ENCODE results near the gene RTL1. TPM values are rescaled to one million over a fixed set of nuclear protein-coding genes. Genes with fewer than 3 reads are reported as not detected.
A peak's percentile ranks its signal among the peaks of the same experiment; 100 is the strongest.

The RTL1 gene
- total and polyA plus RNA-seq, 11 donors: not detected

DNA sequence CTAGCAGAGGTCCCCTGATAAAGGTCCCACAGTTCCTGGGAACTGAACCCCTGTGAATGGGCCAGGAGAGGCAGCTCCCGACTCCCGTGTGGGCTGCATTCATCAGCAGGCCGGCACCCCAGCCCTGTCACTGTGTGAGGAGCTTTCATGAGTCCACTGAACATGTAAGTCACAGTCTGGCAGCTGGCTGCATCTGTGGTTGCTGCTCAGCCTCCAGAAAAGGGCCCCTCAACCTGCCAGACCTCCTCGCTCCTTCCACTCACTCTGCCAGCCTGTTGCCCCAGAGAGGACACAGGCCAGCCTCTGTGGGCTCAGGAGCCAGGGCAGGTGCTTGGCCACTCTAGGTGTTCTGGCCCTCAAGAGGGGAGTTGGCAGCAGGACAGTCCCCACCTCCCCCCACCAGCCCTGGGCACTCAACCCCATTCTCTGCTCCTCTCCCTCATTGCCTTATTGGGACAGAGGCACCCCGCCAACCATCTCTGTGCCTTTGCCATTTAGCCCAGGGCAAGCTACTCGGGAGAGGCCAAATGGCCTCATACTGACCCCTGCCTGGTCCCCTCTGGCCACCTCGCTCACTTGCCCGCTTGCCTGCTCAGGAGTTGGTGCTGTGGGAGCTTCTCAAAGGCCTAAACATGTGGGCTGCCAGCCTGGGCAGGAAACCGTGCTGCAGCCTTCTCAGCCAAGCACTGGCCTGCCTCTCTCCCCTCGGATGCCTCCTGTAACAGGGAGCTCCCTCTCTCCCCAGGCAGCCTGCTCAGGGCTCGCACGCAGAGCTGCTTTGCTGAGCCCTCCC, 1.9 kb downstream of the RTL1 start:
- Histone ChIP-seq H3K27me3 (peaks cover 8 to 80% (median 38%) of the 10 kb centered on the region in 9 donors), H3K4me3 (no peak overlapping the region), H3K27ac (no peak overlapping the region), H3K9me3 (peaks cover 0 to 4% (median 0%) of the 10 kb centered on the region in 12 donors), H3K4me1 (peaks cover 0 to 20% (median 6%) of the 10 kb centered on the region in 12 donors), H3K36me3 (no peaks in the 10 kb centered on the region)
- intact Hi-C loops (cut with DNase I): no loop called here
- no peak for TF ChIP-seq POLR2A (IDR thresholded peaks at IDR 0.05)
- TF ChIP-seq, protein P1, sequence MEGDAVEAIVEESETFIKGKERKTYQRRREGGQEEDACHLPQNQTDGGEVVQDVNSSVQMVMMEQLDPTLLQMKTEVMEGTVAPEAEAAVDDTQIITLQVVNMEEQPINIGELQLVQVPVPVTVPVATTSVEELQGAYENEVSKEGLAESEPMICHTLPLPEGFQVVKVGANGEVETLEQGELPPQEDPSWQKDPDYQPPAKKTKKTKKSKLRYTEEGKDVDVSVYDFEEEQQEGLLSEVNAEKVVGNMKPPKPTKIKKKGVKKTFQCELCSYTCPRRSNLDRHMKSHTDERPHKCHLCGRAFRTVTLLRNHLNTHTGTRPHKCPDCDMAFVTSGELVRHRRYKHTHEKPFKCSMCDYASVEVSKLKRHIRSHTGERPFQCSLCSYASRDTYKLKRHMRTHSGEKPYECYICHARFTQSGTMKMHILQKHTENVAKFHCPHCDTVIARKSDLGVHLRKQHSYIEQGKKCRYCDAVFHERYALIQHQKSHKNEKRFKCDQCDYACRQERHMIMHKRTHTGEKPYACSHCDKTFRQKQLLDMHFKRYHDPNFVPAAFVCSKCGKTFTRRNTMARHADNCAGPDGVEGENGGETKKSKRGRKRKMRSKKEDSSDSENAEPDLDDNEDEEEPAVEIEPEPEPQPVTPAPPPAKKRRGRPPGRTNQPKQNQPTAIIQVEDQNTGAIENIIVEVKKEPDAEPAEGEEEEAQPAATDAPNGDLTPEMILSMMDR (IDR thresholded peaks at IDR 0.05): no peak
- ATAC-seq (no peak), DNase-seq (peak in 1 of 5 donors; percentile 54)
- 86 to 89% (median 88%) methylated on average over 8 to 12 of the region's 12 CpGs for WGBS, 4 donors

DNA sequence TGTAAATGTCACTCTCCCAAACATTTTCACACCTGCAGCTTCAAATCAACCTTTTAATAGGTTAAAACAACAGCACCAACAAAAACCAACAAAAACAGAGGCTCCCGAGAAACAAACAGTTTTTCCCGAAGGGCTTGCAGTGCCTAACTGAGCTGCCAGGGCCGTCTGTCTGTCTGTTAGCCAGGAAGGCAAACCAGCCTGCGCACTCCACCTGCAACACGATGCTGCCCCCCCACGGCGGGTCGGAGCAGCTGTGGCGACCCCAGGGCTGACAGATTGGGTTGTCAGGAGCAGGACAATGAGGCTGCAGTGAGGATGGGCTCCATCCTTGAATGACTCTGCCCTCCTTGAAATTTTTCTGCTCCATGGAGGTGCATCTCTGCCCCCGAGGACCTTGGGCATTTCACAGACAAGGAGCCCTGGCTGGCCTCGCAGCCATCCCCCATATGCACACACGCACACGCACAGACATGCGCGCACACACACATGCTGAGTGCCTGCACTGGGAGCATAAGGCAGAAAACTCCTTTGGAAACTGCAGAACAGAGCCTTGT, 2.6 kb downstream of the RTL1 start:
- H3K9me3 ChIP-seq: peaks cover 0 to 4% (median 0%) of the 10 kb centered on the region in 12 donors
- intact Hi-C loops (cut with DNase I): no loop called here
- H3K4me1 ChIP-seq: peaks cover 0 to 20% (median 6%) of the 10 kb centered on the region in 12 donors
- H3K27ac ChIP-seq: no peak overlapping the region
- peak in 2 of 4 donors; percentile 25 to 29 for ATAC-seq
- WGBS, 4 donors: 53 to 63% (median 58%) methylated on average over 11 to 15 of the region's 15 CpGs
- no peaks in the 10 kb centered on the region for H3K36me3 ChIP-seq
- TF ChIP-seq, protein P1 (IDR thresholded peaks at IDR 0.05): peak in 2 of 12 donors; percentile 15 to 17
- no peak for TF ChIP-seq POLR2A (IDR thresholded peaks at IDR 0.05)
- DNase-seq: peak in 1 of 5 donors; percentile 54
- no peak overlapping the region for H3K4me3 ChIP-seq
- peaks cover 4 to 83% (median 42%) of the 10 kb centered on the region in 9 donors for H3K27me3 ChIP-seq

DNA sequence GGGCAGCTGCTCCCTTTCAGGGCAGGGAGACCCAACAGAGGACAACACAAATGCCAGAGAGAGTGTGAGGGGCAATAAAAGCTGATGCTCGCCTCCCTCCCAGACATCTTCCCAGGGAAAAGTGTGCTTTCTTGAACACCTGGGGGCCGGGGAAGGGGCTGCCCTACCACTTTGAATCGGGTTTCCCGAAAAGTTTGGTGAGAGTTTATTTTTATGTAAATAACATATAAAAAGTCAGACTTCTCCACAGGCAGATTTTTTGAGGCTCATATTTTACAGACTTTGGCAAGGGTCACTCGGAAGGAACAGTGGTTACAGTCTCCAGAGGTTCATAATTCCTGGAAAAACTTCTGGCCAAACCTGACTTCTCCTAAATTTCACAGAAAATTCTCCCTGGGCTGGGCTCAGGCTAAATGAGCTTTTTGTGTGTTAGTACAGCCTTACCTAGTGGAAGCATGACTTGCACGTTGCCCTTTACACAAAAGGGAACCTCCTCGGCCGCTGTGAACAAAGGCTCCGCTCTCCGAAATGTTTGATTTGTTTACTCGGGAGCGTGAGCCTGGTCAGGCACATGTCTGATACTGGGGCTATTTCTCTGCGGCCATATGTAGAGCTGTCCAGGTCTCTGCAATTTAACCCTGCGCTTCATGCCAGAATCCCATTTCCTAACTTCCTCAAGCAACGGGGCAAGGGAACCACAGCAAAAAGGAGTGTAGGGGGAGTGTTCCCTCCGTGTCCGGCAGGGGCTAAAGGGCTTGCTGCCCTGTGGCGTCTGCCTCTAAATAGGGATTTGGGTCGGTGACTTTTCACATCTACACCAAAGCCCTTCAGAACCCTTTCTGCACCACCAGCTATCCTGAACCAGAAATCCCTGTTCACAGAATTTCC, 3.4 kb downstream of the RTL1 start:
- DNase-seq: no peak
- Histone ChIP-seq H3K4me3 (no peak overlapping the region), H3K36me3 (no peaks in the 10 kb centered on the region), H3K27ac (peak overlapping the region in 2 of 12 donors; percentile 19 to 29), H3K4me1 (peaks cover 0 to 20% (median 6%) of the 10 kb centered on the region in 12 donors), H3K9me3 (peaks cover 0 to 4% (median 0%) of the 10 kb centered on the region in 12 donors), H3K27me3 (peaks cover 4 to 83% (median 45%) of the 10 kb centered on the region in 9 donors)
- 17 to 40% (median 28%) methylated on average over 14 to 19 of the region's 19 CpGs for WGBS, 4 donors
- intact Hi-C loops (cut with DNase I): no loop called here
- no peak for TF ChIP-seq POLR2A (IDR thresholded peaks at IDR 0.05)
- TF ChIP-seq, protein P1 (IDR thresholded peaks at IDR 0.05): no peak
- ATAC-seq: peak; percentile 11 to 73 (median 34)

All from heart left ventricle (tissue), 16 donors.